ENCODE results near the gene C10orf71. TPM values are rescaled to one million over a fixed set of nuclear protein-coding genes. Genes with fewer than 3 reads are reported as not detected.

C10orf71 gene
- total RNA-seq, 1 experiment from 2014 or later, result not detected

- no TSS peak for BruUV-seq (replicated peaks)
- H3K4me2 ChIP-seq (ENCODE audit: low read length), result no peak overlapping the region
- H3K36me3 ChIP-seq (ENCODE audit: control insufficient read depth in 1 of 2, insufficient read depth in 2 of 2, low read length in 2 of 2), result no peaks in the 10 kb centered on the region
- H3K4me3 ChIP-seq (replicated peaks in 1 of 2; ENCODE audit: low read depth in 1 of 2, low read length in 2 of 2), result no peak overlapping the region
- DNase-seq (ENCODE audit: low read depth, low spot score) (no peak), ATAC-seq (no peak)
- H3K9ac ChIP-seq (ENCODE audit: low read length), result no peak overlapping the region
- ChIA-PET RAD21 (ENCODE audit: low non-redundant PET in 1 of 2, low total read pairs in 2 of 2, uncharacterized antibody in 2 of 2, unreplicated experiment in 2 of 2) (no interaction called here), POLR2A (no interaction called here), CTCF (no interaction called here)
- H2AFZ ChIP-seq (ENCODE audit: low read depth, low read length, poor library complexity, severe bottlenecking), result no peak overlapping the region
- peaks cover 34% of the 10 kb centered on the region; the same call in 1 of the 2 replicates for H3K27me3 ChIP-seq (ENCODE audit: insufficient read depth, low read length)
- H4K20me1 ChIP-seq (ENCODE audit: insufficient read depth), result no peaks in the 10 kb centered on the region
- no peak overlapping the region for H3K27ac ChIP-seq (ENCODE audit: low read depth, low read length)
- no peaks in the 10 kb centered on the region for H3K9me3 ChIP-seq (ENCODE audit: control insufficient read depth in 1 of 2, insufficient read depth in 1 of 2, low read depth in 1 of 2, low read length in 2 of 2)
- intact Hi-C loops (cut with micrococcal nuclease), result no loop called here
- no peaks in the 10 kb centered on the region for H3K4me1 ChIP-seq (ENCODE audit: control insufficient read depth in 1 of 2, insufficient read depth in 2 of 2, low read length in 2 of 2)
- TF ChIP-seq RAD21 (IDR thresholded peaks at IDR 0.05; ENCODE audit: low read depth) (no peak), SP1 (IDR thresholded peaks at IDR 0.05; ENCODE audit: low read depth) (no peak), ELF1 (IDR thresholded peaks at IDR 0.05; ENCODE audit: borderline replicate concordance, low read depth) (no peak), EZH2 (IDR thresholded peaks at IDR 0.05) (no peak), ZBTB33 (IDR thresholded peaks at IDR 0.05; ENCODE audit: extremely low read depth, insufficient replicate concordance, low read length) (no peak), ZNF274 (IDR thresholded peaks at IDR 0.05; ENCODE audit: low read depth, low read length) (no peak)
- no peaks in the 10 kb centered on the region for H3K9me2 ChIP-seq (ENCODE audit: insufficient read depth)
- H3K79me2 ChIP-seq (ENCODE audit: insufficient read depth, low read length), result no peaks in the 10 kb centered on the region
These were observed 45.5 kb upstream of the C10orf71 start for GRCh38 chr10:49253340-49253906.

- POLR2A ChIA-PET, result no interaction called here
- DNase-seq (ENCODE audit: low read depth, low spot score) (no peak), ATAC-seq (no peak)
- no peaks in the 10 kb centered on the region for H4K20me1 ChIP-seq (ENCODE audit: insufficient read depth)
- H3K36me3 ChIP-seq (ENCODE audit: control insufficient read depth in 1 of 2, insufficient read depth in 2 of 2, low read length in 2 of 2), result no peaks in the 10 kb centered on the region
- no peak overlapping the region for H3K9ac ChIP-seq (ENCODE audit: low read length)
- peaks cover 36% of the 10 kb centered on the region; the same call in 1 of the 2 replicates for H3K27me3 ChIP-seq (ENCODE audit: insufficient read depth, low read length)
- H3K27ac ChIP-seq (ENCODE audit: low read depth, low read length), result no peak overlapping the region
- no peaks in the 10 kb centered on the region for H3K9me3 ChIP-seq (ENCODE audit: control insufficient read depth in 1 of 2, insufficient read depth in 1 of 2, low read depth in 1 of 2, low read length in 2 of 2)
- H3K4me2 ChIP-seq (ENCODE audit: low read length), result no peak overlapping the region
- H2AFZ ChIP-seq (ENCODE audit: low read depth, low read length, poor library complexity, severe bottlenecking), result no peak overlapping the region
- H3K9me2 ChIP-seq (ENCODE audit: insufficient read depth), result no peaks in the 10 kb centered on the region
- CTCF ChIA-PET, result no interaction called here
- no peaks in the 10 kb centered on the region for H3K79me2 ChIP-seq (ENCODE audit: insufficient read depth, low read length)
- intact Hi-C loops (cut with micrococcal nuclease), result no loop called here
- no peaks in the 10 kb centered on the region for H3K4me1 ChIP-seq (ENCODE audit: control insufficient read depth in 1 of 2, insufficient read depth in 2 of 2, low read length in 2 of 2)
- RAD21 ChIA-PET (ENCODE audit: low non-redundant PET in 1 of 2, low total read pairs in 2 of 2, uncharacterized antibody in 2 of 2, unreplicated experiment in 2 of 2), result no interaction called here
- H3K4me3 ChIP-seq (replicated peaks in 1 of 2; ENCODE audit: low read depth in 1 of 2, low read length in 2 of 2), result no peak overlapping the region
- no TSS peak for BruUV-seq (replicated peaks)
- TF ChIP-seq, protein P1, sequence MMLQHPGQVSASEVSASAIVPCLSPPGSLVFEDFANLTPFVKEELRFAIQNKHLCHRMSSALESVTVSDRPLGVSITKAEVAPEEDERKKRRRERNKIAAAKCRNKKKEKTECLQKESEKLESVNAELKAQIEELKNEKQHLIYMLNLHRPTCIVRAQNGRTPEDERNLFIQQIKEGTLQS (IDR thresholded peaks at IDR 0.05), result no peak
- no peak for TF ChIP-seq SIN3A (IDR thresholded peaks at IDR 0.05; ENCODE audit: low read depth)
- TF ChIP-seq SP1 (IDR thresholded peaks at IDR 0.05; ENCODE audit: low read depth), result no peak
- no peak for TF ChIP-seq CEBPB (IDR thresholded peaks at IDR 0.05; ENCODE audit: low read depth)
- TF ChIP-seq, protein P2, sequence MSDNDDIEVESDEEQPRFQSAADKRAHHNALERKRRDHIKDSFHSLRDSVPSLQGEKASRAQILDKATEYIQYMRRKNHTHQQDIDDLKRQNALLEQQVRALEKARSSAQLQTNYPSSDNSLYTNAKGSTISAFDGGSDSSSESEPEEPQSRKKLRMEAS (IDR thresholded peaks at IDR 0.05), result no peak
- TF ChIP-seq CBX3 (IDR thresholded peaks at IDR 0.05; ENCODE audit: low read depth), result no peak
- TF ChIP-seq YY1 (IDR thresholded peaks at IDR 0.05; ENCODE audit: extremely low read depth, insufficient replicate concordance, low read depth, low read length), result no peak
- TF ChIP-seq SRF (IDR thresholded peaks at IDR 0.05; ENCODE audit: low read depth), result no peak
- no peak for TF ChIP-seq TCF7L2 (IDR thresholded peaks at IDR 0.05; ENCODE audit: borderline replicate concordance, extremely low read depth, insufficient read depth, insufficient read length)
- TF ChIP-seq CTCF (IDR thresholded peaks at IDR 0.05 in 2 of 3, conservative IDR thresholded peaks at IDR 0.05 in 1 of 3; ENCODE audit: borderline replicate concordance in 1 of 3, insufficient read depth in 1 of 3, low read depth in 2 of 3, low read length in 2 of 3), result no peak
These were observed 44.8 kb upstream of the C10orf71 start for GRCh38 chr10:49254150-49254549.

Measured in HCT116 (cell line).